ENCODE data around the gene LINGO1.

The LINGO1 gene, protein sequence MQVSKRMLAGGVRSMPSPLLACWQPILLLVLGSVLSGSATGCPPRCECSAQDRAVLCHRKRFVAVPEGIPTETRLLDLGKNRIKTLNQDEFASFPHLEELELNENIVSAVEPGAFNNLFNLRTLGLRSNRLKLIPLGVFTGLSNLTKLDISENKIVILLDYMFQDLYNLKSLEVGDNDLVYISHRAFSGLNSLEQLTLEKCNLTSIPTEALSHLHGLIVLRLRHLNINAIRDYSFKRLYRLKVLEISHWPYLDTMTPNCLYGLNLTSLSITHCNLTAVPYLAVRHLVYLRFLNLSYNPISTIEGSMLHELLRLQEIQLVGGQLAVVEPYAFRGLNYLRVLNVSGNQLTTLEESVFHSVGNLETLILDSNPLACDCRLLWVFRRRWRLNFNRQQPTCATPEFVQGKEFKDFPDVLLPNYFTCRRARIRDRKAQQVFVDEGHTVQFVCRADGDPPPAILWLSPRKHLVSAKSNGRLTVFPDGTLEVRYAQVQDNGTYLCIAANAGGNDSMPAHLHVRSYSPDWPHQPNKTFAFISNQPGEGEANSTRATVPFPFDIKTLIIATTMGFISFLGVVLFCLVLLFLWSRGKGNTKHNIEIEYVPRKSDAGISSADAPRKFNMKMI

DNA sequence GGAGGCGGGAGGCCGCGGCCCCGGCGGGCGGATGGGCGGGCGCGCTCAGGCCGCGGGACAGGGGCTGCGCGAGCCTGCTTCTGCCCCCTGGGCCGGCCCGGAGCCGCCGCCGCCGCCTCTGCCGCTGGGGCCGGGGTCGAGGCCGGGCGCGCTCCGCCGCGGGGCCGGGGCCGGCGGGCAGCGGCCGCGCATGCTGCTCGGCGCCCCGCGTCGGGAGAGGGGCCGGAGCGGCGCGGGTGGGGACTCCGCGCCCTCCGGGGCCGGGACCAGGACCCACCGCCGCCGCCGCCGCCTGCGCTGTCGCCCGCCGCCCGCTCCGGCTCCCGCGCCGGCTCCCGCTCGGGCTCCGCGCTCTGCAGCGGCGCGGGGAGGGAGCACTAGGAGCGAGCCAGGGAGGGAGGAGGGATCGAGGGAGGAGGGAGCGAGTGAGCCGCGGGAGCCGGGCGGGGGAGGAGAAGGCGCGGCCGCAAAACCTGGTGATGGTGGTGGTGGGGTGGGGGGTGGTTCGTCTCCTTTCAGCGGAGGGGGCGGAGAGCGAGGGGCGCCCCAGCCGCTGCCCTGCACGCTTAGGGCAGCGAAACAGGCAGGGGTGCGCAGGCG, at the start of gene LINGO1:
Gene LINGO1, minus strand, starts transcription at position 379 of the 600 bp plus-strand sequence. CDS start 597 bp downstream, outside the sequence.
- no peak for DNase-seq (ENCODE audit: low read depth in 2 of 3, low spot score in 2 of 3)

DNA sequence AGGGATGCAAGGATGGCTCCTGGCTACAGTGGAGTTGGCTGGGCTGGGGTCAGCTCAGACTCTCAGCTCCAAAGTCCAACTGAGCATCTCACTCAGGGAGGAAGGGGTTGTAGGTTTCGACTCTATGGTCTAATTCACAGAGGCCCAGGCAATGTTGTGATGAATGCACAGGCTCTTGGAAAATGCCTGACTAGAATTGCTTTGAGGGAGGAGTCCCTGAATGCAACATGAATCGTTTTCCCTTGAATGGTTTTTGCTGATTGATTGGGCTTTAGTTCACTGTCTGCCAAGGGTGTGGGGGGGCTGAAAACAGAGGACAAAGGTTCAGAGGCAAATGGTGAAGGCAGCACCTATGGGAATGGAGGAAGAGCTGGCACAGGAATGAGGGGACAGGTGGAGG, 48.6 kb upstream of the LINGO1 start:
- DNase-seq (ENCODE audit: low read depth in 2 of 3, low spot score in 2 of 3) = no peak

DNA sequence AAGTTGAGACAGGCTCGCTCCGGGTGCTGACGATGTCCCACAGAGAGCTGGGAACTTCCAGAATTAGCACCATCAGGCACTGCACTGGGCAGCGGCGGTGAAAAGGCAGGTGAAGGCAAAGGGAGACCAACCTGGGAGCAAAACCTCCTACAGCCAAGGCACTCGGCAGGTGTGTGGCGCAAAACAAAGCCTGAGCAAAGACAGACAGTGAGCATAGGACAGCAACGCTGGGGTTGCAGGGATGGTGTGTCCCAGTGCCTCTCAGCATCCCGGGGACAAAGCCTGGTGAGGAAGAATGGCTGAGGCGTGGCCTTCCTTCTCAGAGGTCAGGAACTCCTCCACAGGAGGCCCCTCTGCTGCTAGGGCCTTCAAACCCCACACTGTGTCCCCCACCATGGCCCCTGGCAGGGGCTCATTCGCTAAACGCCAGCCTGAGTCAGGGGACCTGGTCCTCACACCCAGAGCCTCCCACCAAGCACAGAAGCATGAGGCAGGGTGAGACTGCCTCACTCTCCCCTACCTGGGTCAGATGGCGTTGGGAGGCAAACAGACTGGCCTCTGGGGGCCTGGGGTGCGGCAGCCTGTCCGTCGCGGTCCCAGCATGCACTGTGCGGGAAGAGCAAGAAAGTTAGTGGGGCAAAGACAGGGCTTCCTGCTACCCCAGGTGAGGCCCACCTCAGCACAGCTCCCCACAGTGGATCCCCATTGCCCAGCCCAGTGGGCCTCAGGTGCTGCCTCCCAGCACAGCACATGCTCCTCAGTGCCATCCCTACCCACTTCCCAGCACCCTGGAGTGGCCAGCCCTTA, 44.1 kb upstream of the LINGO1 start:
- no peak for DNase-seq (ENCODE audit: low read depth in 2 of 3, low spot score in 2 of 3)

DNA sequence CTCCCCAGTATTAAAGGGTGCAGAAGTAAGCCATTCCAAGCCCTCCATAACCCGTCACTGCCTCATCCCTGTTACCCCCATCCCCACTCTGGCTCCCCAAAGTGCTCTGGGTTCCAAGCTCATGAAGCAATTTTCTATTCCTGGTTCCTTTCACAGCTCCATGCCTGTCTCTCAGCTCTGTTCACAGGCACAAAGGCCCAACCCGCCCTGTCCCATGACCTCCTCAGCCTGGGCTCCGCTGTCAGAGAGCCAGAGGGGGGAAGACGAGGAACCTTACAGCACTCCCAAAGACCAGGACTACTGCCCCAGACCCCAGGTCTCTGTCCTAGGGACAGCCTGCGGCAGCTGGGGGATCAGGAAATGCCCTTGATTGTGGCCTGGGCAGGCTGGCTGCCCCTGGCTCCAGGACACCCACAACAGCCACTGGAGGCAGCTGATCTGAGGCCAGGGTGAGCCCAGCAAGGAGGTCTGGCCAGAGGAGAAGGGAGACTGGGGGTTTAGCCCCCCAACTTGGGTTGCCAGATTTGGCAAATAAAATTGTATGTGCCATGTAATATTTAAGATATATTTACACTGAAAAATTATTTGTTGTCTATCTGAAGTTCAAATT, 43.2 kb upstream of the LINGO1 start:
- no peak for DNase-seq (ENCODE audit: low read depth in 2 of 3, low spot score in 2 of 3)

DNA sequence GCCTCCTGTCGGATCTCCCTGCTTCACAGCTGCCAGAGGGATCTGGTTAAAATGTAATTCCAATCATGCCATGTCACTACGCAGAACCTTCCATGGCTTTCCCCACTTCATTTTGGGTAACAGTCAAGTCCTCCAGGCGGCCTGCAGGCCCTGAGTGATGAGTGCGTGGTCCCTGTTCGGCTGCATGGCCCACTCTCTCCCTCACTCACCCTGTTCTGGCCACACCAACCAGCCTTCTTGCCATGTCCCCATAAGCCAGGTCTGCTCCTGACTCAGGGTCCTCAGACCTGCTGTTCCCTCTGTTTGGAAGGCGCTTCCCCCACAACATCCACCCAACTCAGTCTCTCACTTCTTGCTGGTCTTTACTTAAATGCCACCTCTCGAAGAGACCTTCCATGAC, 41.6 kb upstream of the LINGO1 start:
- DNase-seq (ENCODE audit: low read depth in 2 of 3, low spot score in 2 of 3) = no peak

DNA sequence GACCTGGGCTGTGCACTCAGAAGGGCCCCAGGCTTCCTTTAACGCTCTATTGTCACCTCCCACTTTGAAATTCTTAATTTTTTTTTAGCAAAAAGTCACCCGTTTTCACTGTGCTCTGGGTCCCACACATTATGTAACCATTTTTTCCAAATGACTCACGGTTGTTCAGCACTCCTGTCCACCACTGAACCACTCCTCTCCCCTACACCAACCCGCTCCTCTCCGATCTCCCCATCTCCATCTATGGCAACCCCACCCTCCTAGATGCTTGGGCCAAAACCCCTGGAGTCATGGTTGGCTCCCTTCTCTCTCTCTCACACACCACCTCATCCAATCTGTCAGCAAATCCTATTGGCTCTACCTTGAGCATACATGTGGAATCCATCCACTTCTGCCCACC, 41.2 kb upstream of the LINGO1 start:
- DNase-seq (ENCODE audit: low read depth in 2 of 3, low spot score in 2 of 3) = no peak

DNA sequence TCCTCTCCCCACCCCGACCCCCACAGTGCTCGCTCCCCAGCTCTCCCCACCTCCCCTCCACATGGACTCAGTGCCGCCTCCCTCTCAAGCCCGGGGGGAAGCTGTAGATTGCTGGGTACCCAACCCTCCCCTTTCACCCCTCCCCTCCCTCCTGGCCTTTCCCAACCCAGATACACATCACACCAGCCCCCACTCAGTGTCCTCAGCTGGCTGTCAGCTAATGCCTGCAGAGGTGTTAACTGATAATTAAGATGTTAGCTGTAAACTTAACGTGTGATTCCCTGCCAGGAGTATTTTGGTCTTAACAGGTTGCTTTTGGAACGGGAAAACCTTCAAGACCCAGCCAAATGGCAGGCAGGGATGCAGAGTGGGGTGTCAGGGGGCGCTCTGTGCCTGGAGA, 39.4 kb upstream of the LINGO1 start:
- no peak for DNase-seq (ENCODE audit: low read depth in 2 of 3, low spot score in 2 of 3)

DNA sequence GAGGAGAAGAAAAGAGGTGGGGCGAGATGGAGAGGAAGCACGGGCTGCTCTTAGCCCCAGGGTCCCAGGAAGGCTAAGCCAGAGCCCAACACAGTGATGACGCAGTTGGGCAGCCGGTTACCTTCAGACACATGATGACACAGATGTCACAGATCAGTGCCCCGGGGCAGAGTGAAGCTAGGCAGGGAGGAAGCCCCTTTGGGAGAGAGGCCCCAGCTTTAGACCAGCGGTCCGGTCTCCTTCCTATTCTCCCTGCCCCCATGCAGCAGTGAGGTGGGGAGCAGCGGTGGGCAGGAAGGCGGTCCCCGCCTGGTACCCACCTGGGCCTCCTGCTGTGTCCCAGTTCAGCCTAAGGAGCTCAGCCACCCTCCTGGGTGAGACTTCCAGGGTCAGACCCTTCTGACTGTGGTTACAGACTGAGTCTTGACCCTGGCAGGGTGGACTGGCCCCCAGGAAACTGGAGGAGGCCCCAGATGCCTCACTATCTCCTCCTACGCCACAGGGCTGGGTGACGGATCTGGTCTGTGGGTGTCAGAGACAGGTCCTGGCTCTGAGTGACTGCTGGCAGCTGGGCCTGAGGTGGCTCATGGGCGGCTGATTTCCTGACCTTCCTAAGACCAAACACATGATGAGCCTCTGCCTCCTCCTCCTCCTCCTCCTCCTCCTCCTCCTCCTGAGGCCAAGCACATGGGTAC, 38.8 kb upstream of the LINGO1 start:
- no peak for DNase-seq (ENCODE audit: low read depth in 2 of 3, low spot score in 2 of 3)

DNA sequence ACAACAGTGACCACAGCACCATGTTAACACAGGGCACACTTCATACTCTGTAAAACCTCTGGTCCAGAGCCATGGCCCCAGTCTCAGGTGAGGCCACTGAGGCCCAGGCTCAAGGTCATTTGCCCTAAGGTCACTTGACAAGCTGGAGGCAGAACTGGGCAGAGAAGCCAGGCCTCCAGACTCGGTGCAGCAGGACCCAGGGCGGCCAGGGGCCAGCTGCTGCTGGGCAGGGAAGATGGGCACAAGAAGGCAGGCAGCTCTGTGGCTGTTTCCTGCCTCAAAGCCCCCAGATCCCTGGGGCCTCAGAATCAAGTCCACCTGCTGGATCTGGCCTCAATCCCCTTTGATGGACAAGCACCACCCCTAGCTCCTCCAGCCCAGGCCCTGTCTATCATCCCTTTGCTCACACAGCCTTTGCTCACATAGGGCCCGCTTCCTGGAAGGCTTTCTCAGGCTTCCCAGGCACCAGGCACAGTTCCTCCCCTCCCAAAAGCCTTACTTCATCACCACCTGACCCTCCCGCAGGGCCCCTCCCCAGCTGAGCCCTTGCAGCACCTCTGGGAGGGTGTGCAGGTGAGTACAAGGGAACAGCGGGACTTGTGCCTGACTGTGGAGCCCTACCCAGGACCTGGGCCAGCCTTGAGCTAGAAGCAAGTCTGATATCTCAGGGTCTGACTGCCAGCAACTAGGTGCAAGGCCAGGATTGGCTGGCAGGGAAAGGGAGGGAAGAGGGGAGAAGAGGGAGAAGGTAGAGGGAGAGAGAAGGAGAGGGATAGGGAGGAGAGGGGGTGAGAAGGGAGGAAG, 38.0 kb upstream of the LINGO1 start:
- DNase-seq (ENCODE audit: low read depth in 2 of 3, low spot score in 2 of 3) = no peak

DNA sequence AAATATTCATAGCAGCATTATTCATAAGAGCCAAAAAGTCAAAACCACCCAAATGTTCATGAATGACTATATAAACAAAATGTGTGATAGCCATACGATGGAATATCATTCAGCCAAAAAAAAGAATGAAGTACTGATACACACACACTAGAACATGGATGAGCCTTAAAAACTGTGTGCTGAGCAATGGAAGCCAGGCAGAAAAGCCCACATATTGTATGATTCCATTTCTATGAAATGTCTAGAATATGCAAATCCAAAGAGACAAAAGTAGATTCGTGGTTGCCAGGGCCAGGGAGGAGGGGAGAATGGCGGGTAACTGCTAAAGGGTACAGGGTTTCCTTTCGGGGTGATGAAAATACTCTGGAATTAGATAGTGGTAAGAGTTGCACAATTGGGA, 37.2 kb upstream of the LINGO1 start:
- no peak for DNase-seq (ENCODE audit: low read depth in 2 of 3, low spot score in 2 of 3)

DNA sequence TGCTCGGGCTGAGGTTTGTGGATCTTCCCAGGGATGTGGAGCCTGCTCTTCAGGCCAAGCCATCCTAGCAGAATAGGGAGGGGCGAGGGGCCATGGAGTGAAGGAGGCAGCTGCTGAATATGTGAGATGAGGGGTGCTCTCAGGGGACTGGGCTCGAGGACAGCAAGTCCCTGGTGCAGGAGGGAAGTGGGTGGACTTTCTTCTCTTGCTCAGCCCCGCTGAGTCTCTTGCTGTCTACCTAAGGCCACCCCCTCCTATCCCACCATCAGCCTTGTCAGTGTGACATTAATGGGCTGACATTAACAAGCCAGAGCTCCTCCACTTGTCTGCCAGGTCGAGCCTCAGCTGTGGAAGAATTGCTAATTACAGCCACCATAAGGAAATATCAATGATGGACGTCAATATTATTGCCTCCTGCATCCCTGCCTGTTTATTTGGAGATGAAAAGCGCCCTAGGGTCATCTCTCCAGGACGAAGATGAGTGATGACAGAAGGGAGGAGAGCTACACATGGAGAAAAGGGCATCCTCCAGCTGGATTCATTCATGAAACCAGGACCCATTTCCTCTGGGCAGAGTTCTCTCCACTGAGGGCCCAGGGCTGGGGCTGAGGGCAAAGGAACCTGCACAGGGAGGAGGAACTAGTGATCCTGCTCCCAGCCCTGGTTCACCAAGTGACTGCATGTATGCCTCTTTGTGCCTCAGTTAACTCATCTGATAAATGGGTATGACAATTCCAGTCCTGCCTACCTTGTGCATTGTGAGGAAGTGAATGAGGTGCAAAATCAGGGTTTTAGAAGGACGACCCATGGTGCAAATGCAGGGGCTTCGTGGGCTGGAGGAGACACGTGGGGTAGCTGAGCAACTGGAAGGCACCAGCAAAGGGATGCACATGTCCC, 34.9 kb upstream of the LINGO1 start:
- DNase-seq (ENCODE audit: low read depth in 2 of 3, low spot score in 2 of 3) = no peak

DNA sequence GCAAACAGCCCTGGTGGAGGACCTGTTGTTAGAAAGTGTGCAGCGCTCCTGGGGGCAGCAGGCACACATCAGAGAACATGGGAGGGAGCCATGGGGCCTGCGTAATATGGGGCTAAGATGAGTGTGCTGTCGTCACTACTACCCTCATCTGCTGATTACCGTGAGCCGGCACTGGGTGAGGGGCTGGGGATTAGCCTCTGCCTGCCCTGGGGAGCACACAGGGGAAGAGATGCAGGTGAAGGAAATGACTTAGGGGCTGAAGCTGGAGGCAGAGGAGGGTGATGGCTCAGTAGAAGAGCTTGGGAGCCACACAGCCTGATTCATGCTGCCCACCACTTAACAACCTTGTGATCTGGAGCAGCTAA, 33.6 kb upstream of the LINGO1 start:
- DNase-seq (ENCODE audit: low read depth in 2 of 3, low spot score in 2 of 3) = no peak

DNA sequence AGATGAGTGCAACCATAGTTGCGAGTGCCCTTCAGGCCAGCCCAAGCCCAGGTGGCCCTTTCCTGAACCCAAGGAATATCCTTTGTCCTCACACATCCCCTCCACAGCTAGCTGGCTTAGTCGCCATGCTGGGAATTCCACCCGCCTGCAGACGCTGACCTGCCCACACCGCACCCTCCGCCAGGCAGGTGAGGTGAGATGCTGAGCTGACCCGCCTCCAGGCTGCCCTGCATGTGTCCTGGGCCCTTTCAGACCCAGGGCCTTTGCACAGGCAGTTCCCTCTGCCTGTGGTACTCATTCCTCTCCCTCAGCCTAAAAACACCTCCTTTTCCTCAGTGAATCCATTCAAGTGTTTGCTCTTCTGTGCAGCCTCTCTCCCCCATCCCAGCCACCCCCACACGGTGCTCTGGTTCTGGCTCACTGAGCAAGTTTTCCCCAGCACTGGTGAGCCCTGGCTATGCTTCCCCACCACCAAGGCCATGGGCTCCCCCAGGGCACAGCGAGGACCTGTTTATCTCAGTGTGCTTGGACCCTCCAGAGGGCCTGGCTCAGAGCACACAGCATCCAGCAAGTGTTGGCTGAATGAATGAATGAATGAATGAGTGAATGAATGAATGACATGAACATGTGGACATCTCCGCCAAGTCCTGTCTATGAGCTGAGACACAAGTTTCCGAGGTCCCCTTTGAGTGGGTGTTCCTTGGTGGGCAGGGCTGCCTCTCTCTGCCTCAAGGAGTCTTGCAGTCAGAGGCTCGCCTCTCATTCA, 33.0 kb upstream of the LINGO1 start:
- no peak for DNase-seq (ENCODE audit: low read depth in 2 of 3, low spot score in 2 of 3)

DNA sequence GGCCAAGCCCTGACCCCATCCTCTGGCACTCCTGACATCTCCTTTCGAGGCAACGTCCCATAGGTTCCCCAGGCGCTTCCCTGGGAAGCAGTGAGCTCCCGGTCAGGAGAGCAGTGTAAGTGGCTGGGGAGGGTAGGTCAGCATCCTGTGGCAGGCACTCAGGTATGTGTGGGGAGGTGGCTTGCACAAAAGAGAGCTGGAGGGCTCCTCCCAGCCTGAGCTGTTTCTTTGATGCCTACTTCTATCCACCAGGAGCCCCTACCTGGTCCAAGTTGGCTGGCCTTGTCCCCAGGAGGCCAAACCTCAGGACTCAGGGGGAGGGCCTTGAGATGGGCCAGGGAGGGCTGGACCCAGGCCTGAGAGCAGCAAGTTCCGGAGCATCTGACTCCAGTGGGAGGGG, 31.7 kb upstream of the LINGO1 start:
- DNase-seq (ENCODE audit: low read depth in 2 of 3, low spot score in 2 of 3) = no peak

DNA sequence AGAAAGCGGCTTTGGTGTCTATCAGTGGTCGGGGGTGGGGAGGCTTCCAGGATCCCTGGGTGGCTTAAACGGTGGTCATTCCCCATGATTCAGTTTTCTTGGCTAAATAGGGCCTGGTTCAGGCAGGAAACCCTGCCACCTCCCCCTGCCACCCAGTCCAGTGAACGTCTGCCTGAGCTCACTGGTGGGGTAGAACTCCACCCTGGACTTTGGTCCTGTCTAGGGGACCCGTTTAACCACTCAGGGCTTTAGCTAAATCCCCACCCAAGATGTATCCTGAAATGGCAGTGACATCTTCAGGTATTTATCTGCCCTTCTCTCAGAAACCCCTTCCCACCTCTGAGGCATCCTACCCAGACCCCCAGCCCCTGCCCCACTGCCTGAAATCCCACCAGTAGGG, 30.5 kb upstream of the LINGO1 start:
- no peak for DNase-seq (ENCODE audit: low read depth in 2 of 3, low spot score in 2 of 3)

DNA sequence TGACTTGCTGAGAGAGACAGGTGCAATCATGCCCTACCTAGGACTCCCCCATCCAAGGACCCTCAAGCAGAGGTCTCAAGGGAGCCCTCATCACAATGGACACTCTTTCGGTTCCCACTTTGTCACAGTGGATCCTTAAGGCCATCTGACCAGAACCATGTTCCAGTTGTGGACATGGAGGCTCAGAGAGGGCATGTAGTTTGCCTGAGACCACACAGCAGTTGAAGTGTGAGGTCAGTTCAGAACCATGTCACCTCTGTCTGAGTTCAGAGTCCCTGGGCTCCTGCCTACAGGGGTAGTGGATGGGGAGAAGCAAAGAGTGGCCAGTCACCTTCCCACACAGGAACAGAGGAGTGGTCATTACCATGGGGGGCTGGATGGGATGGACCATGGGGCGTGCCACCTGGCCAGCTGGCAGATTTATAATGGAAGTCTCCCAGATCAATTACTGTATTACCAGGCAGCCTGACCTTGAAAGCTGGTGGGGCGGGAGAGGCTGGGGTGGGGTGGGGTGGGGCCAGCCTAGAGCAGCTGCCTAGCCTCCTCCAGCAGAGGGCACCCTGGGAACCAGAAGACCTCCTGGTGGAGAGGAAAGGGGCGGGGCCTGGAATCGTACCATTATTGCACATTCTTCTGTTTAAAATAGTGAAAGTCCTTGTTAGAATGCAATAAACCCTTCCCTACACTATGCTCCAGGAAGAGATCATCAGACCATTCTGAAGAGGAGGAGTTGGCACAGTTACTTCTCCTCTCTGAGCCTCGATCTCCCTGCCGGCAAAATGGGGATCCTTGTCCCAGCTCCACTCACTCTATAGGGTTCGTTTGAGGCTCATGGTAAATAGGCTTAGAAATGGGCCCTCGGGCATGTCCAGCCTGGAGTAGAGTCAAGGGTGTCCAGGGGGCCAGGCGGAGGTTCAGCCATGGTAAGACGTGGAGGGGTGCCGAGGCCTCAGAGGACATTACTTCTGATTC, 26.9 kb upstream of the LINGO1 start:
- DNase-seq (ENCODE audit: low read depth in 2 of 3, low spot score in 2 of 3) = peak in 1 of 3 experiments; percentile 2

DNA sequence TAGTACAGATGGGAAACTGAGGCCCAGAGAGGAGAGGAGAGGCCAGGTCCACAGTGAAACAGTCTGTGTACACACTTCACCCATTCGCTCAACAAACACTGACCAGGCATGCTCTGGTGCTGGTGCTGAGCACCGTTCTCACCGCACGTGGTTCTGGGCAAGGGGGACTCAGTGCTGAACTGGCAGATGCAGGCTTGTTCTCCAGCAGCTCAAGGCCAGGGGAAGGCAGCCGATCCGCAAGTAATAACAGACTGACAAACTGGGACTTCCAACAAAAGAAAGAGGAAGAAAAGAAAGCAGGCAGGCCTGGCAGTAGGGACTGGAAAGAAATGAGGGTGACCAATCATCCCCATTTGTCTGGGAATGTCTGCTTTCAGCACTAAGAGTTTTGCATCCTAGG, 25.6 kb upstream of the LINGO1 start:
- no peak for DNase-seq (ENCODE audit: low read depth in 2 of 3, low spot score in 2 of 3)

Measured in activated CD8-positive, alpha-beta memory T cell treated with anti-CD3 and anti-CD28 coated beads for 48 hours (primary cell).